Memory B cell (primary cell): ENCODE measurements around the gene ACTL6B.

Experiments used
- ATAC-seq: fragments of 150-1000 bp; cut with Tn5 transposase; 2 replicates; pipeline ENCODE4 v1.10.0; 2021; ENCODE audit warnings: low read depth, mild to moderate bottlenecking, moderate library complexity
- DNase-seq, 2 donors: peaks; one replicate each; pipeline ENCODE4 v3.0.0; 2022; ENCODE audit warnings: low spot score in 2 of 2
- H3K27ac Mint-ChIP-seq: one replicate; pipeline ENCODE4 v1.8.0; 2022; ENCODE audit warnings: mild to moderate bottlenecking, moderate library complexity, mixed read lengths
- H3K27me3 Mint-ChIP-seq: one replicate; pipeline ENCODE4 v1.8.0; 2022; ENCODE audit warnings: mixed read lengths
- H3K36me3 Mint-ChIP-seq: one replicate; pipeline ENCODE4 v1.8.0; 2022; ENCODE audit warnings: mild to moderate bottlenecking, mixed read lengths
- H3K4me1 Mint-ChIP-seq: one replicate; pipeline ENCODE4 v1.8.0; 2022; ENCODE audit warnings: mixed read lengths
- H3K4me3 Mint-ChIP-seq: one replicate; pipeline ENCODE4 v1.8.0; 2022; ENCODE audit warnings: mild to moderate bottlenecking, moderate library complexity, mixed read lengths
- H3K9me3 Mint-ChIP-seq: one replicate; pipeline ENCODE4 v1.8.0; 2022; ENCODE audit warnings: mixed read lengths

ACTL6B gene

DNA sequence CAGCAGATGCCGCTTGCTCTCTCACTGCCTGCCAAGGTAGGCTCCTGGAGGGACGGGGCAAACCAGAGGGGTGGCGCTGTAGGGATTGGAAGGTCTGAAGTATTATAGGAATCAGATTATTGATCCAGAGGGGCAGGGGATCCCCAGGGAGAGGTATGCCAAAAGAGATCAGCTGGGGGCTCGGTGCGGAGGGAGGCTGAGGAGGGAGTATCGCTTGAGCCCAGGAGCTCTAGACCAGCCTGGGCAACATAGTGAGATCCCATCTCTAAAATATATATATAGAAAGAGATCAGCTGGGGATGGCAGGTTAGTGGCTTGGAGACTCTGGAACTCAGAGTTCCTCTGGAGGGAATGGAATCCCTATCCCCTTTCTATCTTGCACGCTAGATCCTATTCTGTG is 61.1 kb downstream of the ACTL6B start:
- ATAC-seq = no peak
- H3K27ac Mint-ChIP-seq = no peak overlapping the region
- peaks cover 5% of the 10 kb centered on the region for H3K27me3 Mint-ChIP-seq
- H3K4me1 Mint-ChIP-seq = no peaks in the 10 kb centered on the region
- H3K36me3 Mint-ChIP-seq = no peaks in the 10 kb centered on the region
- H3K9me3 Mint-ChIP-seq = no peaks in the 10 kb centered on the region
- no peak for DNase-seq
- no peak overlapping the region for H3K4me3 Mint-ChIP-seq
